ENCODE measurements around the gene PHACTR1.
"Not testable (repeated sequence)": the region's sequence is repeated elsewhere in the genome, so short reads cannot be mapped to it uniquely, and the experiment has no call there.

Gene PHACTR1

GRCh38 chr6:12937971-12938370, 221.4 kb downstream of the PHACTR1 start:
- no peak for TF ChIP-seq POLR2A (IDR thresholded peaks at IDR 0.05; ENCODE audit: low read length)
- TF ChIP-seq GATA1 (IDR thresholded peaks at IDR 0.05; ENCODE audit: low read depth, low read length) = no peak

GRCh38 chr6:12939314-12939713, 222.7 kb downstream of the PHACTR1 start:
- DNase-seq = no peak
- no peak for TF ChIP-seq POLR2A (IDR thresholded peaks at IDR 0.05; ENCODE audit: low read length)

More at GRCh38 chr6:12937971-12938370, 221.4 kb downstream of the PHACTR1 start:
- no peak for DNase-seq

- no peak for DNase-seq
- no peak for TF ChIP-seq GATA1 (IDR thresholded peaks at IDR 0.05; ENCODE audit: low read depth, low read length)
These were observed 224.9 kb downstream of the PHACTR1 start for GRCh38 chr6:12941422-12941821.

GRCh38 chr6:12943549-12943948, 227.0 kb downstream of the PHACTR1 start:
- TF ChIP-seq GATA1 (IDR thresholded peaks at IDR 0.05; ENCODE audit: low read depth, low read length) = no peak
- no peak for TF ChIP-seq POLR2A (IDR thresholded peaks at IDR 0.05; ENCODE audit: low read length)
- DNase-seq = no peak

- TF ChIP-seq GATA1 (IDR thresholded peaks at IDR 0.05; ENCODE audit: low read depth, low read length) (no peak), POLR2A (IDR thresholded peaks at IDR 0.05; ENCODE audit: low read length) (no peak)
- no peak for DNase-seq
These were observed 227.4 kb downstream of the PHACTR1 start for GRCh38 chr6:12944001-12944400.

- DNase-seq = not testable (repeated sequence)
These were observed 228.0 kb downstream of the PHACTR1 start for GRCh38 chr6:12944528-12944927.

- no peak for DNase-seq
- no peak for TF ChIP-seq POLR2A (IDR thresholded peaks at IDR 0.05; ENCODE audit: low read length)
- TF ChIP-seq GATA1 (IDR thresholded peaks at IDR 0.05; ENCODE audit: low read depth, low read length) = no peak
These were observed 230.7 kb downstream of the PHACTR1 start for GRCh38 chr6:12947151-12947871.

GRCh38 chr6:12947967-12948366, 231.4 kb downstream of the PHACTR1 start:
- DNase-seq = no peak
- no peak for TF ChIP-seq GATA1 (IDR thresholded peaks at IDR 0.05; ENCODE audit: low read depth, low read length)
- TF ChIP-seq POLR2A (IDR thresholded peaks at IDR 0.05; ENCODE audit: low read length) = no peak

- TF ChIP-seq GATA1 (IDR thresholded peaks at IDR 0.05; ENCODE audit: low read depth, low read length) (no peak), POLR2A (IDR thresholded peaks at IDR 0.05; ENCODE audit: low read length) (no peak)
These were observed 234.4 kb downstream of the PHACTR1 start for GRCh38 chr6:12950976-12951375.

GRCh38 chr6:12951415-12951814, 234.8 kb downstream of the PHACTR1 start:
- no peak for TF ChIP-seq GATA1 (IDR thresholded peaks at IDR 0.05; ENCODE audit: low read depth, low read length)
- TF ChIP-seq POLR2A (IDR thresholded peaks at IDR 0.05; ENCODE audit: low read length) = no peak
- DNase-seq = no peak

More at GRCh38 chr6:12950976-12951375, 234.4 kb downstream of the PHACTR1 start:
- DNase-seq = no peak

- no peak for DNase-seq
- no peak for TF ChIP-seq POLR2A (IDR thresholded peaks at IDR 0.05; ENCODE audit: low read length)
- TF ChIP-seq GATA1 (IDR thresholded peaks at IDR 0.05; ENCODE audit: low read depth, low read length) = no peak
These were observed 235.8 kb downstream of the PHACTR1 start for GRCh38 chr6:12952318-12952717.

GRCh38 chr6:12955956-12956355, 239.4 kb downstream of the PHACTR1 start:
- TF ChIP-seq GATA1 (IDR thresholded peaks at IDR 0.05; ENCODE audit: low read depth, low read length) (no peak), POLR2A (IDR thresholded peaks at IDR 0.05; ENCODE audit: low read length) (no peak)

GRCh38 chr6:12956991-12957320, 240.4 kb downstream of the PHACTR1 start:
- DNase-seq = no peak
- TF ChIP-seq POLR2A (IDR thresholded peaks at IDR 0.05; ENCODE audit: low read length) (no peak), GATA1 (IDR thresholded peaks at IDR 0.05; ENCODE audit: low read depth, low read length) (no peak)

More at GRCh38 chr6:12955956-12956355, 239.4 kb downstream of the PHACTR1 start:
- no peak for DNase-seq

GRCh38 chr6:12957321-12958051, 240.9 kb downstream of the PHACTR1 start:
- peak; percentile 48 to 55 for DNase-seq
- TF ChIP-seq GATA1 (IDR thresholded peaks at IDR 0.05; ENCODE audit: low read depth, low read length) (no peak), POLR2A (IDR thresholded peaks at IDR 0.05; ENCODE audit: low read length) (no peak)
